SK-N-SH (cell line): ENCODE data around the gene TMOD2.

Experiments
- EP300 ChIP-seq, 2 experiments: IDR thresholded peaks; 2 replicates each; pipeline versions ENCODE4 v1.4.0 to v1.6.1; 2012; ENCODE audit warnings: borderline replicate concordance in 1 of 2, low read depth in 1 of 2, low read length in 1 of 2
- GABPA ChIP-seq: IDR thresholded peaks from 2 replicates; pipeline ENCODE4 v1.4.0; 2012; ENCODE audit warnings: low read depth, mild to moderate bottlenecking
- JUND ChIP-seq: IDR thresholded peaks from 2 replicates; pipeline ENCODE4 v1.4.0; 2012
- MXI1 ChIP-seq: IDR thresholded peaks from 2 replicates; pipeline ENCODE4 v1.6.1; 2012; ENCODE audit warnings: mild to moderate bottlenecking, low read depth, low read length, improper control_type of control experiment
- POLR2AphosphoS5 ChIP-seq: IDR thresholded peaks from 2 replicates; pipeline ENCODE4 v1.6.1; 2012; ENCODE audit warnings: low read depth, low read length
- RAD21 ChIP-seq: IDR thresholded peaks from 2 replicates; pipeline ENCODE4 v1.6.1; 2012; ENCODE audit warnings: mild to moderate bottlenecking, low read length
- RCOR1 ChIP-seq: fragments of 150-350 bp; IDR thresholded peaks from 2 replicates; pipeline ENCODE4 v1.6.1; 2017; ENCODE audit warnings: antibody characterized with exemption, low read length
- YY1 ChIP-seq: IDR thresholded peaks from 2 replicates; pipeline ENCODE4 v1.4.0; 2012; ENCODE audit warnings: low read depth, mild to moderate bottlenecking
- TF ChIP-seq, protein P1 (sequence below): fragments of 200-600 bp; sonication (generic); IDR thresholded peaks from 2 replicates; pipeline ENCODE4 v1.6.1; 2017; ENCODE audit warnings: antibody characterized with exemption, mild to moderate bottlenecking, moderate library complexity
- TF ChIP-seq, protein P2 (sequence below): IDR thresholded peaks from 2 replicates; pipeline ENCODE4 v1.4.0; 2012; ENCODE audit warnings: low read depth
- TF ChIP-seq, protein P3 (sequence below): fragments of 150-350 bp; IDR thresholded peaks from 2 replicates; pipeline ENCODE4 v1.6.1; 2016; ENCODE audit warnings: mild to moderate bottlenecking, low read depth, low read length
- TF ChIP-seq, protein P4 (sequence below): fragments of 150-350 bp; IDR thresholded peaks from 2 replicates; pipeline ENCODE4 v1.6.1; 2017; ENCODE audit warnings: antibody characterized with exemption, low read length, low read depth, borderline replicate concordance
- TF ChIP-seq, protein P5 (sequence below): IDR thresholded peaks from 2 replicates; pipeline ENCODE4 v1.6.1; 2012; ENCODE audit warnings: mild to moderate bottlenecking, low read depth, low read length, moderate library complexity
- TF ChIP-seq, protein P6 (sequence below): IDR thresholded peaks from 2 replicates; pipeline ENCODE4; 2012

DNA sequence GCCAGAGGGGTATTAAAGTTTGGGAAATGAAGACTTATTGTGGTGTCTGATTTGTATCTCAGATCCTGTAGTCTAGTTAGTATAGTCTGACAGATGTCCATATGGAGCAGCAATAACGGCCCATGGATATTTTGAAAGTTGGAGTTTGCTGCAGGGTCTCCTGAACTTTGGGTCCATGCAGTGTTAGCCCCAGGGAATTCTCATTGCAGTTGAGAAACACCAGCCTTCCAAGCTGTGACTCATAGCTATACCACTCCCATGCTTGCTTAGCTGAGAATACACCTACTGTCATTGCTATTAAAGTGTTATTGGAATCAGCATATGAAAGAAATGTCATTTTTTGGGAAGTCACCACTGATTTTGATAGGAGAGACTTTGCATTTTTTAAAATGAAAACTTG, 29.2 kb downstream of the TMOD2 start:
- TF ChIP-seq, protein P1, sequence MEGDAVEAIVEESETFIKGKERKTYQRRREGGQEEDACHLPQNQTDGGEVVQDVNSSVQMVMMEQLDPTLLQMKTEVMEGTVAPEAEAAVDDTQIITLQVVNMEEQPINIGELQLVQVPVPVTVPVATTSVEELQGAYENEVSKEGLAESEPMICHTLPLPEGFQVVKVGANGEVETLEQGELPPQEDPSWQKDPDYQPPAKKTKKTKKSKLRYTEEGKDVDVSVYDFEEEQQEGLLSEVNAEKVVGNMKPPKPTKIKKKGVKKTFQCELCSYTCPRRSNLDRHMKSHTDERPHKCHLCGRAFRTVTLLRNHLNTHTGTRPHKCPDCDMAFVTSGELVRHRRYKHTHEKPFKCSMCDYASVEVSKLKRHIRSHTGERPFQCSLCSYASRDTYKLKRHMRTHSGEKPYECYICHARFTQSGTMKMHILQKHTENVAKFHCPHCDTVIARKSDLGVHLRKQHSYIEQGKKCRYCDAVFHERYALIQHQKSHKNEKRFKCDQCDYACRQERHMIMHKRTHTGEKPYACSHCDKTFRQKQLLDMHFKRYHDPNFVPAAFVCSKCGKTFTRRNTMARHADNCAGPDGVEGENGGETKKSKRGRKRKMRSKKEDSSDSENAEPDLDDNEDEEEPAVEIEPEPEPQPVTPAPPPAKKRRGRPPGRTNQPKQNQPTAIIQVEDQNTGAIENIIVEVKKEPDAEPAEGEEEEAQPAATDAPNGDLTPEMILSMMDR = no peak
- TF ChIP-seq, protein P2, sequence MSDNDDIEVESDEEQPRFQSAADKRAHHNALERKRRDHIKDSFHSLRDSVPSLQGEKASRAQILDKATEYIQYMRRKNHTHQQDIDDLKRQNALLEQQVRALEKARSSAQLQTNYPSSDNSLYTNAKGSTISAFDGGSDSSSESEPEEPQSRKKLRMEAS = no peak
- TF ChIP-seq, protein P3, sequence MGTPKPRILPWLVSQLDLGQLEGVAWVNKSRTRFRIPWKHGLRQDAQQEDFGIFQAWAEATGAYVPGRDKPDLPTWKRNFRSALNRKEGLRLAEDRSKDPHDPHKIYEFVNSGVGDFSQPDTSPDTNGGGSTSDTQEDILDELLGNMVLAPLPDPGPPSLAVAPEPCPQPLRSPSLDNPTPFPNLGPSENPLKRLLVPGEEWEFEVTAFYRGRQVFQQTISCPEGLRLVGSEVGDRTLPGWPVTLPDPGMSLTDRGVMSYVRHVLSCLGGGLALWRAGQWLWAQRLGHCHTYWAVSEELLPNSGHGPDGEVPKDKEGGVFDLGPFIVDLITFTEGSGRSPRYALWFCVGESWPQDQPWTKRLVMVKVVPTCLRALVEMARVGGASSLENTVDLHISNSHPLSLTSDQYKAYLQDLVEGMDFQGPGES = no peak
- TF ChIP-seq GABPA (no peak), POLR2AphosphoS5 (no peak), EP300 (IDR thresholded peaks at IDR 0.05; ENCODE audit: borderline replicate concordance in 1 of 2, low read depth in 1 of 2, low read length in 1 of 2) (no peak), MXI1 (no peak), RAD21 (no peak), JUND (no peak), YY1 (no peak), RCOR1 (no peak)
- TF ChIP-seq, protein P4, sequence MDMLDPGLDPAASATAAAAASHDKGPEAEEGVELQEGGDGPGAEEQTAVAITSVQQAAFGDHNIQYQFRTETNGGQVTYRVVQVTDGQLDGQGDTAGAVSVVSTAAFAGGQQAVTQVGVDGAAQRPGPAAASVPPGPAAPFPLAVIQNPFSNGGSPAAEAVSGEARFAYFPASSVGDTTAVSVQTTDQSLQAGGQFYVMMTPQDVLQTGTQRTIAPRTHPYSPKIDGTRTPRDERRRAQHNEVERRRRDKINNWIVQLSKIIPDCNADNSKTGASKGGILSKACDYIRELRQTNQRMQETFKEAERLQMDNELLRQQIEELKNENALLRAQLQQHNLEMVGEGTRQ = no peak
- TF ChIP-seq, protein P5, sequence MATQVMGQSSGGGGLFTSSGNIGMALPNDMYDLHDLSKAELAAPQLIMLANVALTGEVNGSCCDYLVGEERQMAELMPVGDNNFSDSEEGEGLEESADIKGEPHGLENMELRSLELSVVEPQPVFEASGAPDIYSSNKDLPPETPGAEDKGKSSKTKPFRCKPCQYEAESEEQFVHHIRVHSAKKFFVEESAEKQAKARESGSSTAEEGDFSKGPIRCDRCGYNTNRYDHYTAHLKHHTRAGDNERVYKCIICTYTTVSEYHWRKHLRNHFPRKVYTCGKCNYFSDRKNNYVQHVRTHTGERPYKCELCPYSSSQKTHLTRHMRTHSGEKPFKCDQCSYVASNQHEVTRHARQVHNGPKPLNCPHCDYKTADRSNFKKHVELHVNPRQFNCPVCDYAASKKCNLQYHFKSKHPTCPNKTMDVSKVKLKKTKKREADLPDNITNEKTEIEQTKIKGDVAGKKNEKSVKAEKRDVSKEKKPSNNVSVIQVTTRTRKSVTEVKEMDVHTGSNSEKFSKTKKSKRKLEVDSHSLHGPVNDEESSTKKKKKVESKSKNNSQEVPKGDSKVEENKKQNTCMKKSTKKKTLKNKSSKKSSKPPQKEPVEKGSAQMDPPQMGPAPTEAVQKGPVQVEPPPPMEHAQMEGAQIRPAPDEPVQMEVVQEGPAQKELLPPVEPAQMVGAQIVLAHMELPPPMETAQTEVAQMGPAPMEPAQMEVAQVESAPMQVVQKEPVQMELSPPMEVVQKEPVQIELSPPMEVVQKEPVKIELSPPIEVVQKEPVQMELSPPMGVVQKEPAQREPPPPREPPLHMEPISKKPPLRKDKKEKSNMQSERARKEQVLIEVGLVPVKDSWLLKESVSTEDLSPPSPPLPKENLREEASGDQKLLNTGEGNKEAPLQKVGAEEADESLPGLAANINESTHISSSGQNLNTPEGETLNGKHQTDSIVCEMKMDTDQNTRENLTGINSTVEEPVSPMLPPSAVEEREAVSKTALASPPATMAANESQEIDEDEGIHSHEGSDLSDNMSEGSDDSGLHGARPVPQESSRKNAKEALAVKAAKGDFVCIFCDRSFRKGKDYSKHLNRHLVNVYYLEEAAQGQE = no peak
- TF ChIP-seq, protein P6, sequence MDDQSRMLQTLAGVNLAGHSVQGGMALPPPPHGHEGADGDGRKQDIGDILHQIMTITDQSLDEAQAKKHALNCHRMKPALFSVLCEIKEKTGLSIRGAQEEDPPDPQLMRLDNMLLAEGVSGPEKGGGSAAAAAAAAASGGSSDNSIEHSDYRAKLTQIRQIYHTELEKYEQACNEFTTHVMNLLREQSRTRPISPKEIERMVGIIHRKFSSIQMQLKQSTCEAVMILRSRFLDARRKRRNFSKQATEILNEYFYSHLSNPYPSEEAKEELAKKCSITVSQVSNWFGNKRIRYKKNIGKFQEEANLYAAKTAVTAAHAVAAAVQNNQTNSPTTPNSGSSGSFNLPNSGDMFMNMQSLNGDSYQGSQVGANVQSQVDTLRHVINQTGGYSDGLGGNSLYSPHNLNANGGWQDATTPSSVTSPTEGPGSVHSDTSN = no peak
